Ishikawa (cell line): Measurements from ENCODE around the gene KPNA1.

ENCODE experiments used
- CEBPB ChIP-seq: IDR thresholded peaks from 2 replicates; pipeline ENCODE4 v1.6.1; 2012
- CREB1 ChIP-seq: IDR thresholded peaks from 2 replicates; pipeline ENCODE4 v1.6.1; 2012; ENCODE audit warnings: low read depth
- EGR1 ChIP-seq: IDR thresholded peaks from 2 replicates; pipeline ENCODE4 v1.6.1; 2012
- EP300 ChIP-seq: IDR thresholded peaks from 2 replicates; pipeline ENCODE4 v1.6.1; 2012; ENCODE audit warnings: borderline replicate concordance
- FOXM1 ChIP-seq: IDR thresholded peaks from 2 replicates; pipeline ENCODE4 v1.6.1; 2012; ENCODE audit warnings: low read depth, borderline replicate concordance
- NFIC ChIP-seq: IDR thresholded peaks from 2 replicates; pipeline ENCODE4 v1.6.1; 2012
- RAD21 ChIP-seq: IDR thresholded peaks from 2 replicates; pipeline ENCODE4 v1.6.1; 2012; ENCODE audit warnings: low read depth
- TAF1 ChIP-seq: IDR thresholded peaks from 2 replicates; pipeline ENCODE4 v1.6.1; 2012; ENCODE audit warnings: low read depth, mild to moderate bottlenecking
- TCF12 ChIP-seq: IDR thresholded peaks from 2 replicates; pipeline ENCODE4 v1.6.1; 2012; ENCODE audit warnings: low read depth
- TEAD4 ChIP-seq: IDR thresholded peaks from 2 replicates; pipeline ENCODE4 v1.6.1; 2012
- YY1 ChIP-seq: IDR thresholded peaks from 2 replicates; pipeline ENCODE4 v1.6.1; 2012; ENCODE audit warnings: low read depth
- ZBTB7A ChIP-seq: IDR thresholded peaks from 2 replicates; pipeline ENCODE4 v1.6.1; 2012; ENCODE audit warnings: low read depth
- TF ChIP-seq, protein P1 (sequence below): IDR thresholded peaks from 2 replicates; pipeline ENCODE4 v1.6.1; 2012; ENCODE audit warnings: low read depth, mild to moderate bottlenecking
- TF ChIP-seq, protein P2 (sequence below): IDR thresholded peaks from 2 replicates; pipeline ENCODE4 v1.6.1; 2012
- TF ChIP-seq, protein P3 (sequence below): IDR thresholded peaks from 2 replicates; pipeline ENCODE4 v1.6.1; 2012

The KPNA1 gene

DNA sequence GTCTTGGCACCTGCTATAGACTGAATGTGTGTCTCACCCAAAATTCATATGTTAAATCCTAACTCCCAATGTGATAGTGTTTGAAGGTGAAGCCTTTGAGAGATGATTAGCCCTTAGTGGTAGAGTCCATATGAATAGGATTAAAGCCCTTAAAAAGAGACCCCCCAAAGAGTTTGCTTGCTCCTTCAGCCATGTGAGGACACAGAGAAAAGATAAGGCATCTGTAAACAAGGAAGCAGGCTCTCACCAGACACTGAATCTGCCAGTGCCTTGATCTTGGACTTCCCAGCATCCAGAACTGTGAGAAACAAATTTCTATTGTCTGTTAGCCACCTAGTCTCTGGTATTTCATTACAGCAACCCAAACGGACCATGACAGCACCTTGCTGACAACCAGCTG, 16.6 kb downstream of the KPNA1 start:
- TF ChIP-seq CREB1 = no peak
- TF ChIP-seq, protein P1, sequence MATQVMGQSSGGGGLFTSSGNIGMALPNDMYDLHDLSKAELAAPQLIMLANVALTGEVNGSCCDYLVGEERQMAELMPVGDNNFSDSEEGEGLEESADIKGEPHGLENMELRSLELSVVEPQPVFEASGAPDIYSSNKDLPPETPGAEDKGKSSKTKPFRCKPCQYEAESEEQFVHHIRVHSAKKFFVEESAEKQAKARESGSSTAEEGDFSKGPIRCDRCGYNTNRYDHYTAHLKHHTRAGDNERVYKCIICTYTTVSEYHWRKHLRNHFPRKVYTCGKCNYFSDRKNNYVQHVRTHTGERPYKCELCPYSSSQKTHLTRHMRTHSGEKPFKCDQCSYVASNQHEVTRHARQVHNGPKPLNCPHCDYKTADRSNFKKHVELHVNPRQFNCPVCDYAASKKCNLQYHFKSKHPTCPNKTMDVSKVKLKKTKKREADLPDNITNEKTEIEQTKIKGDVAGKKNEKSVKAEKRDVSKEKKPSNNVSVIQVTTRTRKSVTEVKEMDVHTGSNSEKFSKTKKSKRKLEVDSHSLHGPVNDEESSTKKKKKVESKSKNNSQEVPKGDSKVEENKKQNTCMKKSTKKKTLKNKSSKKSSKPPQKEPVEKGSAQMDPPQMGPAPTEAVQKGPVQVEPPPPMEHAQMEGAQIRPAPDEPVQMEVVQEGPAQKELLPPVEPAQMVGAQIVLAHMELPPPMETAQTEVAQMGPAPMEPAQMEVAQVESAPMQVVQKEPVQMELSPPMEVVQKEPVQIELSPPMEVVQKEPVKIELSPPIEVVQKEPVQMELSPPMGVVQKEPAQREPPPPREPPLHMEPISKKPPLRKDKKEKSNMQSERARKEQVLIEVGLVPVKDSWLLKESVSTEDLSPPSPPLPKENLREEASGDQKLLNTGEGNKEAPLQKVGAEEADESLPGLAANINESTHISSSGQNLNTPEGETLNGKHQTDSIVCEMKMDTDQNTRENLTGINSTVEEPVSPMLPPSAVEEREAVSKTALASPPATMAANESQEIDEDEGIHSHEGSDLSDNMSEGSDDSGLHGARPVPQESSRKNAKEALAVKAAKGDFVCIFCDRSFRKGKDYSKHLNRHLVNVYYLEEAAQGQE = no peak
- no peak for TF ChIP-seq EP300

DNA sequence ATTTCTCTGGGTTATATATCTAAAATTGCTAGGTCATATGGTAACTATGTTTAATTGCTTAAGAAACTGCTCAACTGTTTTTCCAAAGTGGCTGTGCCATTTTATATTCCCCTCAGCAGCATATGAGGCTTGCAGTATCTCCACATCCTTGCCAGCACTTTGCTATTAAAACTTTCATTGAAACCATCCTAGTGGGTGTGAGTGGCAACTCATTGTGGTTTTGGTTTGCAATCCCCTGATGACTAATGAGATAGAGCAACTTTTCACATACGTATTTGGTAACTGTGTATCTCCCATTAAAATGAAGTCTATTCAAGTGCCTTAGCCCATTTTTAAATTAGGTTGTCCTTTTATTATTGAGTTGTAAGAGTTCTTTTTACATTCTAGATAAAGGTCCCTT, 17.3 kb downstream of the KPNA1 start:
- TF ChIP-seq, protein P2, sequence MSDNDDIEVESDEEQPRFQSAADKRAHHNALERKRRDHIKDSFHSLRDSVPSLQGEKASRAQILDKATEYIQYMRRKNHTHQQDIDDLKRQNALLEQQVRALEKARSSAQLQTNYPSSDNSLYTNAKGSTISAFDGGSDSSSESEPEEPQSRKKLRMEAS = no peak
- TF ChIP-seq RAD21 (no peak), TEAD4 (no peak), EP300 (no peak), TCF12 (no peak), CREB1 (no peak), FOXM1 (no peak), YY1 (no peak), EGR1 (no peak), NFIC (no peak), TAF1 (no peak), ZBTB7A (no peak), CEBPB (no peak)
- TF ChIP-seq, protein P1 = no peak
- TF ChIP-seq, protein P3, sequence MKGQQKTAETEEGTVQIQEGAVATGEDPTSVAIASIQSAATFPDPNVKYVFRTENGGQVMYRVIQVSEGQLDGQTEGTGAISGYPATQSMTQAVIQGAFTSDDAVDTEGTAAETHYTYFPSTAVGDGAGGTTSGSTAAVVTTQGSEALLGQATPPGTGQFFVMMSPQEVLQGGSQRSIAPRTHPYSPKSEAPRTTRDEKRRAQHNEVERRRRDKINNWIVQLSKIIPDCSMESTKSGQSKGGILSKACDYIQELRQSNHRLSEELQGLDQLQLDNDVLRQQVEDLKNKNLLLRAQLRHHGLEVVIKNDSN = no peak

DNA sequence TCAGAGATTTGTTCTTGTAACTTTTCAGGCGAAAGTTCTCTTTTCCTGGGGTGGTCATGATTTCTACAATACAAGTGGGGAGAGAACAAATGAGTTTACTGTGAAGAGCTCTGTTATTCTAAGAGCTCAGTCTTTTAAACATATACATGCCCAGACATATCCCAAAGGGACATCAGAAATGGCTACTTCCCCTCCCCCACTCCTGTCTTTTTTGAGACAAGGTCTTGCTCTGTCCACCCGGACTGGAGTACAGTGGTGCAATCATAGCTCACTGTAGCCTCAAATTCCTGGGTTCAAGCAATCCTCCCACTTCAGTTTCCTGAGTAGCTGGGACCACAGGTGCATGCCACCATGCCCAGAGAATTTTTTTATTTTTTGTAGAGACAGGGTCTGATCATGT, 18.2 kb downstream of the KPNA1 start:
- no peak for TF ChIP-seq EP300
- no peak for TF ChIP-seq TCF12
- TF ChIP-seq CEBPB = no peak
- TF ChIP-seq TAF1 = no peak
- no peak for TF ChIP-seq YY1
- no peak for TF ChIP-seq FOXM1
- no peak for TF ChIP-seq EGR1
- no peak for TF ChIP-seq CREB1
- no peak for TF ChIP-seq TEAD4
- TF ChIP-seq, protein P1 = no peak
- no peak for TF ChIP-seq ZBTB7A
- TF ChIP-seq, protein P2 = no peak
- TF ChIP-seq RAD21 = no peak
- TF ChIP-seq, protein P3 = no peak
- TF ChIP-seq NFIC = no peak

DNA sequence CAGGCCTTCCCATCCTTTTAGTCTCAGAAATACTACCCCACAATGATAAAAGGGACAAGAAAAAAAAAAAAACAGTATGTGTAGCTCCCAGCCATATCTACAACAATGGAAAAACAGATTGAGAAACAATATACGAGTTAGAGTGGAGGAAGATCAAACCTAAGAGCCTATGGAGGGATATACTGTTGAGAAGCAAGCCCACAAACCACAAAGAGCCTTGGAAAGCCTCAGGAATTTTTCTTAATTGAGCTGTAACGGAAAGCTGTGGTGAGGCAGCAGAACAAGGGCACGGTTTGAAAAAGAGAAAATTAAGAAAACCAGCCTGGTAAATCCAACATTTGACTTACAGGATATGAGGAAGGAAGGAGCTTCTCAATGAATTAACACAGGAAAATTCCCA, 21.4 kb downstream of the KPNA1 start:
- TF ChIP-seq EGR1 (no peak), NFIC (no peak), RAD21 (no peak), FOXM1 (no peak), CEBPB (no peak), CREB1 (no peak), EP300 (no peak), TCF12 (no peak), TAF1 (no peak), YY1 (no peak)
- TF ChIP-seq, protein P1 = no peak
- TF ChIP-seq, protein P3 = no peak
- TF ChIP-seq, protein P2 = no peak
